NOMO-1 (cell line): ENCODE measurements around the gene CLCN3.
"Not testable (repeated sequence)": the region's sequence is repeated elsewhere in the genome, so short reads cannot be mapped to it uniquely, and the experiment has no call there.

Experiments used
- DNase-seq, 2 experiments: peaks; one replicate each; lab custom pipeline; 2025; ENCODE audit not compliant: unreplicated experiment in 2 of 2; lab: John Stamatoyannopoulos, UW

The CLCN3 gene

DNA sequence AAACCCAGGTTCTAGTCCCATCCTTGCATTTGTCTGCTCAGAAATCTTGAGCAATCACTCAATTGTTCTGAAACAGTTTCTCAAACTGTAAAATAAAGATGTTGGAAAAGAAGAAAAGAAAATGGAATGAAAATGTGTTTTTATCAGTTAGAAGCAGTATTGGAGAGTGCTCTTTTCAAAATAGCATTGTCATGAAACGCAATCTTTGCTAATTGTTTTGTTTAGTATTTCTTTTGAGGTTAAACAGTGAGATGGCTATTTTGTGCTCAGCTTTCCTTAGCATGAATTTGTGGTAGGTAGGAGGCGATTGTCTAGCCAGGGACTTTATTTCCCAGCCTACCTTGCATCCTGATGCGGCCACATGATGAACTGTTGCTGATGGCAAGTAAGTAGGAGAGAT lies 148.0 kb downstream of the CLCN3 start:
- no peak for DNase-seq

DNA sequence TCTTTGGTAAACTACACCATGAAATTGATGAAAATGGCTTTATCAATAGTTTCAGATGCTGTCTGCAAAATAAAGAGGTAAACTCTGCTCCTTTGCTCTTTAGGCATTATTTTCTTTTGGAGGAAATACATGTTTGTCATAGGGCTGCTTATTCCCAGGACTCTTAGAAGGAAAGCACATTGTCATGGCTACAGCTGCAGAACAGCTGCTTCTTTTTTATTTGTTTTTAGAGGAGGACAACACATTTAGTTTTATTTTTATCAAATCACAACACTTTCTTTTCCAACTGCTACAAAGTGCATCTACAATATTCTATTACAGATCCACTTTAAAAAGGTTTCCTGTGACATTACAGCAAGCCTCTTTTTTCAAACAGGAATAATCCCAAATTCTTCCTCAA lies 150.0 kb downstream of the CLCN3 start:
- no peak for DNase-seq

DNA sequence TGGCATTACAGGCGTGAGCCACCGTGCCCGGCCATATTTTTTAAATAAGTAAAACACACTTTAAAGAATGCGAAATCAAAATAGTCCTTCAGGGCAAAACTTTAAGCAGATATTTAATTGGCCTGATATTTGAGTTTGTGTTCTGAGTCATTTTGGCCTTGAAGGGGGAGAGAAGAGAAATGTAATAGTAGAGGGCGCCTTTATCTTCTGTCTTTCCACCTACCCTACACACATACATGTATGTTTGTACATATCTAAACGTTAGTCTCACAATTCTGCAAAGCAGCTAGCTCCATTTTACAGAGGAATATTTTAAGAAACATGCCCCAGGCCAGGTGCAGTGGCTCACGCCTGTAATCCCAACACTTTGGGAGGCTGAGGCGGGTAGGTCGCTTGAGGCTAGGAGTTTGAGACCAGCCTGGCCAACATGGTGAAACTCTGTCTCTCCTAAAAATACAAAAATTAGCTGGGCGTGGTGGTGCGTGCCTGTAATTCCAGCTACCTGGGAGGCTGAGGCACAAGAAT lies 151.2 kb downstream of the CLCN3 start:
- DNase-seq = not testable (repeated sequence)
